CD4-positive, alpha-beta T cell treated with Interleukin-6 for 4 hours (primary cell): Measurements from ENCODE around the gene RIPOR3.
"Not testable (repeated sequence)": the region's sequence is repeated elsewhere in the genome, so short reads cannot be mapped to it uniquely, and the experiment has no call there.

Source experiments
- DNase-seq: peaks from one replicate; pipeline ENCODE4 v3.0.0-alpha.2; 2020; ENCODE audit warnings: mixed read lengths

Gene RIPOR3

DNA sequence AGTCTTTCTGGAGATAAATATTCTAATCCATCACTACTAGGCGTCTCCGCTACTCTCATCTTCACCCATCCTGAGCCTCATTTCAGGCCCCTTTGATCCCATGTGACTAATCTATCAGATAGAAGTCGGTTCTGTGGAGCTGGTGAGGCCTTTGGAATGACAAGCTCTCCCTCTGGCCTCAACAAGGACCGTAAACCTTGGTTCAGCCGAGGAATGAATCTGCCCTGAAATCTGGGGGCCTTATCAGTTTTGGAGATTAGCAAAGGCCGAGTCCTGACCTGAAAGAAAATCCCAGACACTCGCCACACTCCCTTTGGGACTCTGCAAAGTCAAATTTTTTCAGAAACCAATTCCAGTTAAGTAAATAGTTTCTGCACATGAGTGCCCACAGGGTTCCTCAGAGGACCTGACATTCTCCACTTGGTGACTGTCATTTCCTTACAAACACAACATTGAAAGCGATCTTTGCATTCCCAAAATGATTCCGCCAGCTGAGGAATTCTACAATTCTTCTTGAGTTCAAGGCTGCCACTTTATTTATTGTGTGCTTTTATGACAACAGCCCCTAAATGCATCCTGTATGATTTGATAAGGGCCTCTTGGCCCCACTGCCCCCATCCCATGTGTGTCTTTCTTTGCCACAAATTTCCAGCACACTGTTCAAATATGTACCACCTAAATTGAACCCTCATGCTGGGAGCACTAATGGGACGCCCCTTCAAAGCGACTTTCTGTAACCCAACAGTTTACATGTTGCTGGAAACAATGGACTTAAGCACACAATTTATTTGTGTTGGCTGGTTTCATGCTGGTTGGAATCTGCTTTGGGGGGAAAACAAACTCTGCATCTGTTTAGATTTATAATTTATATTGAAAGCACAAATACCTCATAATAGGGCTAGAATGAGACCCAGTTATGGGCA, 10.0 kb upstream of the RIPOR3 start:
- no peak for DNase-seq

DNA sequence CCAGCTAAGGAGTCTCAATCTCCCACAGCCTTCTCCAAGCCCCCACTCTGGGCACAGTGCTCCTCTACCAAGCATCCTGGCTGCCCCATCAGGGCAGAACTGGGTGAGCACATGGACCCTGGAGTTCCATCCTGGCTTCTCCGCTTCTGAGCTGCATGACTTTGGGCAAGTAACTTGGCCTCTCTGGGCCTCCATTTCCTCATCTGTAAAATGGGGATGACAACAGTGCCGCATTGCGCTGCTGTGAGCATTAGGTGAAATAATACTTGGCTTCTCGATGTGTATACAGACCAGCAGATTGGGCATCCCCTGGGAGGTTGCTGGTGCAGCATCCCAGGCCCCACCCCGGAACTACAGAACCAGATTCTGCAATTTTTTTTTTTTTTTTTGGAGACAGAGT, 8.3 kb upstream of the RIPOR3 start:
- DNase-seq: no peak

DNA sequence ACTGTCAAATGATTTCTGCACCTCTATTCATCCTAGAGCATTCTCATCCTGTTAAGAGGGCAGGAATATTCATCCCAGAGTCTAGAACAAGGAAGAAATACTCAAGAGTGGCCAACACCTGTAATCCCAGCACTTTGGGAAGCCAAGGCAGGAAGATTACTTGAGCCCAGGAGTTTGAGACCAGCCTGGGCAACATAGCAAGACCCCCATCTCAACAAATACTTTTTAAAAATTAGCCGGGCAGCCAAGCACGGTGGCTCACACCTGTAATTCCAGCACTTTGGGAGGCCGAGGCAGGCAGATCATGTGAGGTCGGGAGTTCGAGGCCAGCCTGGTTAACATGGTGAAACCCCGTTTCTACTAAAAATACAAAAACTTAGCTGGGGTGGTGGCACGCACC, 6.9 kb upstream of the RIPOR3 start:
- not testable (repeated sequence) for DNase-seq

DNA sequence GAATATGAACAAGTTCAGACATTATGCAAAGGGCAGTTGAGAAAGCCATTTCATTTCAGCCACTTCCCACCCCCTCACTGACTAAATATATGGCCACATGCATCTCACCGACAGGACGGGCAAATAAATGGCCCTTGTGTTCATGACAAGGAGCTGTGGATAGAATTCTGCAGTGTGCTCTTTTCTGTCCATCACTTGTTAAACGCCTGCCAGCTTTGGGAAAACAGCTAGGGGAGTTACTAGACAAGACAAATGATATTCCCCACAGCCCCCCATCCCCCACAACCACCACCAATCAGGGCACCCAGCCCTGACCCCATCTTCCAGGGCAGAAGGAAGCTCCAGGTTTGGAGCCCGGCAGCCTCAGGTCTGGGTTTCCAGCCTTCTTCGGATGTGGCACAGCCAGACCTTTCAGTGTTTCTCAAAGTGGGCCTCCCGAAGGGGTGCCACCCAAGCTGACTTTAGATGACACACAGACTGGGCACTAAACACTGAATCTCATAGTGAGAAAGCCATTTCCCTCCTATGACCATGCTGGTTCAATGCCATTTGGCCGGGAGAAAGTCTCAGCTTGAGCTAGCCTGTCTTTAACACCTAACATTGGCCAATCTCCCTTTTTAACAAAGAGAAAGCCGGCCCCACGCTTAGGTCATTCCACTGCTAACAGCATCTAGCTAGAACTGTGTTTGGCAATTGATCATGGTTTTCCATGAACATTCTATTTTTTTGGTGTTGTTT, 4.0 kb upstream of the RIPOR3 start:
- no peak for DNase-seq

DNA sequence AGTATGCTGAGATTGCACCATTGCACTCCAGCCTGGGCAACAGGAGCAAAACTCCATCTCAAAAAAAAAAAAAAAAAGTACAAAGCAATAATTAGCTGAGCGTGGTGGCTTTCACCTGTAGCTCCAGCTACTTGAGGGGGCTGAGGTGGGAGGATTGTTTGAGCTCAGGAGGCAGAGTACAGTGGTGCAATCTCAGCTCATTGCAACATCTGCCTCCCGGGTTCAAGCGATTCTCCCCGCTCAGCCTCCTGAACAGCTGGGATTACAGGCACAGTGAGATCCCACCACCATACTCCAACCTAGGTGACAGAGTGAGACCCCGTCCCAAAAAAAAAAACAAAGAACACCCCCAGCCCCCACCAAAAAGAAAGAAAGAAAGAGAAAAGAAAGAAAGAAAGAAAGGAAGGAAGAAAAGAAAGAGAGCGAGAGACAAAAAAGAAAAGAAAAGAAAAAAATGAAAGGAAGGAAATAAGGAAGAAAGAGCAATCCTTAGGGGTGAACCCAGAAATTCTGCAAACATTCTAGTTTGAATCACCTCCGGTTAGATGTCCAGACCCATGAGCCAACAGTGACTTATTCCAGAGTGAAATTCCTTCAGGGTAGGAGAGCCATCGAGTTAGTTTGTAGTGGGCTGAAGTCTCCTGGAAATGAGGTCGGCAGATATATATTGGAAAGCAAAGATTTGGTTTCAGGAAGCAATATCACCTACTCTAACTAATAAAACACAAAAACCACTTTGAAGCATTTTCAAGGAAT, 3.2 kb upstream of the RIPOR3 start:
- DNase-seq: no peak

DNA sequence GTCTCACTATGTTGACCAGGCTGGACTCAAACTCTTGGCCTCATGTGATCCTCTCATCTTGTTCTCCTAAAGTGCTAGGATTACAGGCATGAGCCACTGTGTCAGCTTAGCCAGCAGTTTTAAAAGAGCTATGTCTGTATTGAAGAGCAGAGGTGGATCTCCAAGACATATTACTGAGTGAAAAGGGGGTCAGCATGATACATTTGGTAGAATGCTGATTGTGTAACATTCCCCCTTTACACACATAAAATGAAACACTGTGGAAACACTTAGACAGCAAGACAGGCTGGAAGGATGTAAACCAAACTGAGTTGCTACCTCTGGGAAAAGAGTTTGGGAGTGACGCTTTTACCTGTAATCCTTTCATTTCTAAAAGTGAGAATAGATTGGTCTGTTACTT, 1.7 kb upstream of the RIPOR3 start:
- no peak for DNase-seq

DNA sequence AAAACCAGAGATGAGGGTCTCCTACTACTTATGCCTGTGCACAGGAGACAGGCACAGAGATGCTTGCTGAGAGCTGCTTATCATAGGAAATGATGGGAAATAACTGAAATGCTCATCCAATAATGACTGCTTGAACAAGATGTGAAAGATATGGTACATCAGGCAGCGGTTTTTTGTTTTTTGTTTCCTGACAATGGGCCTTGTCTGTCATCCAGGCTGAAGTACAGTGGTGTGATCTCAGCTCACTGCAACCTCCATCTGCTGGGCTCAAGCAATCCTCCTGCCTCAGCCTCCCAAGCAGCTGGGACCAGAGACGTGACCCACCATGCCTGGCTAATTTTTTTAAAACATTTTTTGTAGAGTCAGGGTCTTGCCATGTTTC, 1.2 kb upstream of the RIPOR3 start:
- DNase-seq: no peak

DNA sequence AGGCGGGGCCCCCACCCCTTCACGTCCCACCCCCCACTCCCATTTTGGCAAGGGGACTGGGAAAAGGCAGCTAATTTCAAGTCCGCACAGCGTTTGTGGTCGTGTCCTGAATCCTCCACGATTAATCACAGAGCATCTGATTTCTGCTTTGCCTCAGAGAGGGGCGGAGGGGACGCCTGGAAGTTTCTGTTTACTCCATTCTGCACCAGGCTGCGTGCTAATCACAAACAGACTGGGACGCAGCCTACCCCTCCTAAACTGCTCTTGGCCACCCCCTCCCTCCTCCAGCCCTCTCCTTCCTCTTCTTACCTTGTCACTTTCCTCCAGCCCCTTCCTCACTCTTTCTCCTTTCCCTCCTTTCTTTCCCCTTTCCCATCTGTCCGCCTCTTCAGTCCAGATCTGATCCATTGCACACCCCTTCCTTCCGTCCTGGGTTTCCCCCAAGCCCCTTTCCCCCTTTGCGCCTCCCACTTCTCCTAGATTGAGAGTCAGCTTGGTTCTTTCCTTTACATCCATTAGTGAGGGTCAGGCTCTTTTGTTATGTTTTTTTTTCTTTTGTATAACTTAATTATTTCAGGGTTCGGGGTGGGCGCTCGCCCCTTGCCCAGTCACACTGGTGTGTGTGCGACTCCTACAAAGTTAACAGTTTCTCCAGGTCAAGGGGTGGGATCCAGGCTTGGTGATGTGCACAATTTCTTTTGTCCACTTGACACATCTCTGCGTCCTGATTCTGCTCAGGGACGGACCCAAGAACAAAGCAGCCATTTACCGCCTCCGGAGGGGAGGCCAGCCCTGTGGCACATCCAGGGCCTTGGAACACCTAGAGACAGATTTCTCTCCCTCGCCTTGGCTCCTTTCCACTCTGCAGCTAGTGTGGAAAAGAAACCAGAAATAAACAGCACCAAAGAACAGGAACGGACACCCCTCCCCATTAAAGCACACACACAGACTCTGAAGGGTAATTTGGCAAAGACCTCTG, 520 bp upstream of the RIPOR3 start:
- no peak for DNase-seq

DNA sequence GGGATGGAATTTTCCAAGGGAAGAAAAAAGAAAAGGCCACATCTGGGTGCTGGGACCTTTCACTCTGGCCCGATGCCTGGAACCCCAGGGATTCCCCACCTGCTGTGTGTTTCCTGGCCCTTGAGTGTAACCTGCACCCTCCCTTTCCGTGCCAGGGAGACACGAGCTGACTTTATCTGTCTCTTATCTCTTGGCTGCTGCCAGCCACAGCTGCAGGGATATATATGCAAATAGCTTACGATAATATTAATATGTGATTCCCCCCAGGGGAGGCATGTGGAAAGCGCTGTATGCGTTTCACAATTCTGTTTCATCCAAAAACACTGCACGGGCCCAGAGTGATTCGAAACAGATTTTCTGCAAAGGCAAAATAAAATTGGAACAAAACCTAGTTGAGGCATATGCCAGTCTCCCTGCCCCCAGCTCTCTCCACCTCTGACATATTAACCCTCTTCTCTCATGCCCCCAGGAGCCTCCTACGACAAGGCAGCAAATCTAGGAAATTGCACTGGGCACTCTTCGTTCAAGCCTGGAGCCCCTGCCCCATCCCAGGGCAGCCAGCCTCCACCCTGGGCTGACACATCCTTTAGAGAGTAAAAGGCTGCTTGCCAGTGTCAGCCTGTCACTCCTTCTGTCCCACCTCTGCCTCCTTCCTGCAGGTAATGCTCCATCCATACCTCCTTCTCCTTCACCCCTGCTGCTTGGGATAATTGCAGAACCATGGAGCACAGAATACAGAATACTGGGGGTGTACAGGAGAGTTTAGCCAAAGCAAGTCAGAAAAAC, 1.3 kb downstream of the RIPOR3 start:
- no peak for DNase-seq

DNA sequence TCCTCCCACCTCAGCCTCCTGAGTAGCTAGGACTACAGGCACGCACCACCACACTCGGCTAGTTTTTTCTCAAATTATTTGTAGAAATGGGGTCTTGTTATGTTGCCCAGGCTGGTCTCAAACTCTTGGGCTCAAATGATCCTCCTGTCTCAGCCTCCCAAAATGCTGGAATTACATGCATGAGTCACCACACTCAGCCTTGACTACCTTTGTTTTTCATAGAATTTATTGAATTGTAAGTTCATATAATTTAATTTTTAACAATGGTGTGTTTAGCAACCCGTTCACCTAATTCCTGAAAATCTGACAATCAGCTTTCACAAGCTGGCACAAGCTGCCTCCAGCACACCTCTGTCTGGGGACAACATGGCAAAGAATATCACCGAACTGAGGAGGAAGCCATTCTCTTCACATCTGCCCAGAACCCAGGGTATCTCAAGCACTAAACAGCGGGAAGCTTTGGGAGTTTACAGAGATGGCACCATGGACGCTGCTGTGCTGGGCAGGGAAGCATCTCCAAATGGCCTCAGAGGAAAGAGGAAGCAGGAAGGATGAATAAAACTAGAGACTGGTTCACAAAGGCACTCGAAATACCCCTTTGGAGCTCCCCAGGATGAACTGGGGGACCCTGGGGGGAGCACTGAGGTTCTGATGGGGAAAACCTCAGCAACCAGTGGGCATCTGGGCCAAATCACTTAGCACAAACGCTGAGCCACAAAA, 2.9 kb downstream of the RIPOR3 start:
- no peak for DNase-seq

DNA sequence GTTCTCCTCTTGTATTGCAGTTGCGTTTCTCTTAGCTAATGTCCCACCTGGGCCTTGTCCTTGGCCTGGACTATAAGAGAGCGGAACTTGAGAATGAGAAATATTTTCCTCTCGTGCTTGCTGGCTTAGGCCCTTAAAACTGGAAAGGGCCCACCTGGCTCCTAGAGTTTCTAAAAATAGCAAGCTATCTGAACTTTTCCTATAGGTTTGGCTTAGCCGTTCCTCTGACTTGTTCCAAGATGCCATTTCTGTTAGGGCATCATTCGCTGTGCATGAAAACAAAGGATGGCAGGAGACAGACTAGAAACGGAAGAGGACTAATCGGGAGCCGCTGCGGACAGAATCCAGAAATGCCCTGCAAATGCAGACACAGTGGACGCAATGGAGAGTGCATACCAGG, 4.5 kb downstream of the RIPOR3 start:
- DNase-seq: no peak

DNA sequence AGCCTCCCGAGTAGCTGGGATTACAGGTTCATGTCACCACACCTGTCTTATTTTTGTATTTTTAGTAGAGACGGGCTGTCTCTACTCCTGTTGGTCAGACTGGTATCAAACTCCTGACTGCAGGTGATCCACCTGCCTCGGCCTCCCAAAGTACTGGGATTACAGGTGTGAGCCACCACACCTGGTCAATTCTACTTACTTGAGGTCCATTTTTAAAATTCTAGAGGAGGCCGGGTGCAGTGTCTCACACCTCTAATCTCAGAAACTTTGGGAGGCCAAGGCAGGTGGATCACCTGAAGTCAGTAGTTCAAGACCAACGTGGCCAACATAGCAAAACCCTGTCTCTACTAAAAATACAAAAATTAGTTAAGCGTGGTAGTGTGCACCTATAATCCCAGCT, 7.8 kb downstream of the RIPOR3 start:
- DNase-seq: no peak

DNA sequence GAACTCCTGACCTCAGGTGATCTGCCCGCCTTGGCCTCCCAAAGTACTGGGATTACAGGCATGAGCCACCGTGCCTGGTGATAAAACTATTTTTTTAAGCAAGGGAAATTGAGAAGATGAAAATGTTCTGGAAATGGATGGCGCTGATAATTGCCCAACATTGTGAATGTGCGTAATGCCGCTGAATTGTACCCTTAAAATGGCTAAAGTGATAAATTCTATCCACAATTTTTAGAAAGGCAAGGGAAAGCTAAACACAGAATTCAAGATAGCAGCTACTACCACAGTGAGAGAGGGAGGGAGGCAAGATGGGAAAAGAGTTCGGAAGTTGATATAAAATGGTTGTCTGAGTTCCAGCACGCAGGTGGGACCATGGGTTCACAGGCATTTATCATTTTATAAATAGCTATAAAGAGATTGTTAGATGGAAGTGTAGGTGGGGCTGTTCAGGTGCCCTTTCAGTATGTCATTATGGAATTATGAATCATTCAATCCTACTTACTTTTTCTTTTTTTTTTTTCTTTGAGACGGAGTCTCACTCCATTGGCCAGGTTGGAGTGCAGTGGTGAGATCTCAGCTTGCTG, 8.3 kb downstream of the RIPOR3 start:
- DNase-seq: no peak

DNA sequence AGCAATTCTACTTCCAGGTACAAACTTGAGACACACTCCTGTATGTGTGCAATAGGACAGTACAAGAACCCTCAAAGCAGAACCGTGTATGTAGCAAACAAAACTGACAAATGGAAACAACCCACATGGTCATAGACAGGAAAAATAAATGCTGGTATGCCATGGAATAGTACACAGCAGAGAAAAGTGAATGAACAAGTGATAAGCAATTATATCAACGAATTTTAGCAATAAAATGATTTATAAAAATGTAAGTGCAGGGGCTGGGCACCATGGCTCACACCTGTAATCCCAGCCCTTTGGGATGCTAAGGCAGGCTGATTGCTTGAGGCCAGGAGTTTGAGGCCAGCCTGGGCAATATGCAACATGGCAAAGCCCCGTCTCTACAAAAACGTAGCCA, 9.3 kb downstream of the RIPOR3 start:
- DNase-seq: no peak

DNA sequence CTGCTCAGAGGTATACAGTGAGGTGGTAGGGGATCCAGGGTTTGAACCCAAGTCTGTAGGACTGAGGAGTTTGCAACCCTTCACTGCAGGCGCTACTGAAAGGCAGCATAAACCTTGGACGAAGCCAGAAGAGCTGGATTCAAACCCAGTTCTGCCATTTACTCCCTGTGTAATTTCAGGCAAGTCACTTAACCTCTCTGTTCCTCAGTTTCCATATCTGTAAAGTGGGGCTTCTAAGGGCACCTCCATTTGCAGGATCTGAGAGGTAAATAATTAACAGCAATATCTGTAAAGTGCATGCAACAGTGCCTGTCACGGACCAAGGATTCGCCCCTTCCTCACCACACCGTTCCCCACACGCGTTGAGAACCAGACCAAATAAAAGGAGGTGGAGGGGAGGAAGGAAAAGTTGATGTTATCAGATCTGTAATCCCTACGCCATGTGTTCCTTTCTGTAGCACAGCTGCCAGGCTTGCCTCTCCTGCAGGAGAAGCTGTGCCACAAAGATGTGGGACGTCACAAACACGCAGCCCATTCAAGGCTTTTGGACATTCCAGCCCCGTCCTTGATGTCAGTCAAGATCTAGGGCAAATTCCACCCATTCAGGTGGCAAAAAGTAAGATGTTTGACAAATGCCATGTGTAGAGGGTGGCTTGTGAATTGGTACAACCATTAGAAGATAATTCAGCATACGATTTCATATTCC, 9.8 kb downstream of the RIPOR3 start:
- DNase-seq: no peak

DNA sequence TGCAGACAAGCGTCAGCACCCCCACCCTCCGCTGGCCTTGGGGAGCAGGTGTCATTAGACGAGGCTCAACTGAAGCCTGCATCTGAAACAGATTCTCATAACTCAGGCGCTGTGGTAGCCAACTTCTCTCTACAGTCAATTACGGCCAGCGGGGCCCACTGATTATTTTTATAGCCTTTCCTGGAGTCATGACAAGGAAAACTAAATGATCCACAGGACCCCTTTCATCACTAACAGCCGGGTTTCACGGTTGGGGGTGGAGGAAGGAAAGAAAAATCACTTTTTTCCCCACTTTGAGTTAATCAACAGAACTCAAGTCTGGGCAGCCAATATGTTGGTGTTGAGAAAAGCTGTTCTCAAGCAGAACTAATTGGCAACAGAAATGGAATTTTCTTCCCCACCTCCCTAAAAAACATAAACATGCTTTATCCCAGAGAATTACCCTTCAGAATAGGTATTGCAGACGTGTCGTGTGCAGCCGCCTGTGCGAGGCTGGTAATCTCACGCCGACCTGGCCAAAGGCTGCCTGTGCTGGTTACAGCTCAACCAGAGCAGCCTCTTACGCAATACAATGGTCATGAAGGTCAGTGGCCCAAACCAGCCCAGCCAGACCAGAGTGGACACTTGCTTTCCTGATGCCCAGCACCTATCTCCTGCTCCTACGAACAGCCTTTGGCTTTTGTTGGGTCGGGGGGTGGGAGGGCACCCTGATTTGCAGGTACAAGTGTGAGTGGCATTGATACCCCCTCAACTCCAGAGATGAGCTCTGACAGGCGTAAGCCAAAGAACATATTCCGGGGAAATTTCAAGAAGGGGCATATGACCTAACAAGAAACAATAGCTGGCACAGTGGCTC, 11.0 kb downstream of the RIPOR3 start:
- no peak for DNase-seq

DNA sequence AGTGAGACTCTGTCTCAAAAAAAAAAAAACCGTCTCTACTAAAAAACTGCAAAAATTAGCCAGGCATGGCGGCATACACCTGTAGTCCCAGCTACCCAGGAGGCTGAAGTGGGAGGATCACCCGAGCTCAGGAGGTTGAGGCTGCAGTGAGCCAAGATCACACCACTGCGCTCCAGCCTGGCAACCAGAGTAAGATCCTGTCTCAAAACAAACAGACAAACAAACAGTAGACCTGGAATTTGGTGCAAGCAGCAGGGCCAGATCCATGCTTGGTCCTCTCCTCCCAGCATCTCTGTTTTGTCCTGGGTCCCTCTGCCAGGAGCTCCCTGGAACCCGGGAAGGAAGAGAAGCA, 11.6 kb downstream of the RIPOR3 start:
- no peak for DNase-seq

DNA sequence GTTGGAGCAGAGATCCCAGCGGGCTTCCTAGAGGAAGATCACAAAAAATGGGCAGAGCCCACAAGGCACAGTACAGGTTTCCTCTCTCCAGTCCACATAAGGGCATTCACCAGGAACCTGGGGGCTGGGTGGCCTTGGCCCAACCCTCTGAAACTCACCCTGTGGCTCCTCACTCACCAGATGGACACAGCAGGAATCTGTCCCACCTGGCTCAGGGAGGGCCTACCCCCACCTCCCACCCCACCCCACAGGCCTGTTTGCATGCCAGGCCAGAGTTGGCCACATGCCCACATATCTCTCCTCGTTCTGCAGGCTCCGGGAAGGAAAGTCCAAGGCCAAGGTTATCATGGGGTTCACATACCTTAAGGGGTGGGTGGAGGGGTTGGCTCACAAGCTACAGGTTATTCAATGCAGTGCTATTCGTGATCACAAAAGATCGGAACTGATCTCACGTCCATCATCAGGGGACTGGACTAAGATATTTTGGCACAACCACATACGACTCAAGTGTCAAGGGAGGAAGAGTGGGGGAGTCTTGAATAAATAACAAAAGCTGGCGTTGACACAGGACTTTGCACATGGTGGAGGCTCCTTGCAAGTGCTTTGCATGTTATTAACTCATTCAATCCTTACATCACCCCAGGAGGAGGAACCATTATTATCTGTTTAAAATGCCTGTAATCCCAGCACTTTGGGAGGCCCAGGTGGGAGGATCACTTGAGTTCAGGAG, 13.0 kb downstream of the RIPOR3 start:
- no peak for DNase-seq
